Body of pancreas (tissue), 4 donors: ENCODE measurements around the gene EIF2B1. TPM values are rescaled to one million over a fixed set of nuclear protein-coding genes. Genes with fewer than 3 reads are reported as not detected.
A peak's percentile ranks its signal among the peaks of the same experiment; 100 is the strongest.
"Not testable (repeated sequence)": the region's sequence is repeated elsewhere in the genome, so short reads cannot be mapped to it uniquely, and the experiment has no call there.

Source experiments
- ATAC-seq: fragments of 150-250 bp; one replicate; pipeline ENCODE4 v1.9.1; 2016
- DNase-seq, 4 donors: peaks; one replicate each; pipeline ENCODE4 v3.0.0-alpha.2; 2019
- H3K27ac ChIP-seq, 4 donors: fragments of 200-600 bp; sonication (generic); 1 replicate in 3 of 4; 2 replicates in 1 of 4; pipeline versions ENCODE4 v1.5.1 to v1.6.1; 2016 to 2019; ENCODE audit warnings: mild to moderate bottlenecking in 1 of 4, mixed read lengths in 1 of 4, moderate library complexity in 1 of 4
- H3K27me3 ChIP-seq, 2 donors: fragments of 200-600 bp; sonication (generic); one replicate each; pipeline ENCODE4 v1.6.0; 2016; ENCODE audit warnings: mild to moderate bottlenecking in 1 of 2
- H3K36me3 ChIP-seq, 2 donors: fragments of 200-600 bp; sonication (generic); replicated peaks in 1 of 2; 2 replicates each; pipeline ENCODE4 v1.5.1; 2016; ENCODE audit warnings: low read depth in 2 of 2; ENCODE audit not compliant: insufficient read depth in 1 of 2
- H3K4me1 ChIP-seq: fragments of 200-600 bp; sonication (generic); one replicate; pipeline ENCODE4 v1.6.0; 2016
- H3K4me3 ChIP-seq, 2 donors: fragments of 200-600 bp; sonication (generic); 1 replicate in 1 of 2; 2 replicates in 1 of 2; pipeline ENCODE4 v1.5.1; 2016 to 2019
- H3K9me3 ChIP-seq, 3 donors: fragments of 200-600 bp; sonication (generic); 1 replicate in 2 of 3; 2 replicates in 1 of 3; pipeline ENCODE4 v1.5.1; 2016
- POLR2A ChIP-seq, 3 donors: fragments of 450-650 bp; IDR thresholded peaks; one replicate each; pipeline ENCODE4 v1.6.1; 2016; ENCODE audit warnings: antibody characterized with exemption in 3 of 3, mild to moderate bottlenecking in 2 of 3
- WGBS, 2 donors: methylation state at CpG; one replicate each; pipeline ENCODE4 v1.1.5; 2017; 5-methylcytosine and 5-hydroxymethylcytosine counted together
- intact Hi-C: fragments of 100-400 bp; cut with DNase I; formaldehyde crosslinking; loops from one replicate; pipeline ENCODE4 v1.15.1; 2023
- total RNA-seq, 2 donors: library from RNA; depleted of rRNA; stranded (reverse); fragments of >200 nt; gene quantifications; one replicate each; pipeline ENCODE4 v1.1.0, GENCODE V29; 2016
- TF ChIP-seq, protein P1 (sequence below), 7 experiments: fragments of 450-650 bp in 4 of 7; fragments of 200-600 bp in 3 of 7; sonication (generic) in 3 of 7; IDR thresholded peaks; one replicate each; pipeline ENCODE4 v1.5.1; 2016 to 2019; ENCODE audit warnings: antibody characterized with exemption in 7 of 7

EIF2B1 gene
- total RNA-seq, 2 donors from 2014 or later = 58.9 to 182 TPM

DNA sequence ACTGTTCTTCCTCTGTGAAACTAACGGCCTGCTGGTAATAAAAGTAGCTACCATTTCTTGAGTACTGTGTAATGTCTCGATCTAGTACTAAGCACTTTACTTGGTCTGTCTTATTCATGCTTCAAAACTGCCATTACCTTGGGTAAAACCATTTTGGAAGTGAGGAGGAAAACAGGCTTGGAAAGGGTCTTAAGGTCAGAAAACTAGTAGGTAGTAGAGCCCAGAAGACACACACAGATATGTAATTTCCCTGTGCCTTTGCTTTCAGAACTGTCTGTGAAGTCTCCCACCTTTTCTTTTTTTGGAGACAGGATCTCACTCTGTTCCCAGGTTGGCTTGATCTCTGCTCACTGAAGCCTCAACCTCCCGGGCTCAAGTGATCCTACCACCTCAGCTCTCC is 35.0 kb downstream of the EIF2B1 start:
- intact Hi-C loops = no loop called here
- Histone ChIP-seq H3K9me3 (no peaks in the 10 kb centered on the region), H3K4me3 (no peak overlapping the region), H3K4me1 (peaks cover 38% of the 10 kb centered on the region), H3K27ac (no peak overlapping the region), H3K36me3 (peaks cover 0 to 19% of the 10 kb centered on the region in 2 donors), H3K27me3 (no peaks in the 10 kb centered on the region)
- no peak for DNase-seq
- TF ChIP-seq, protein P1, sequence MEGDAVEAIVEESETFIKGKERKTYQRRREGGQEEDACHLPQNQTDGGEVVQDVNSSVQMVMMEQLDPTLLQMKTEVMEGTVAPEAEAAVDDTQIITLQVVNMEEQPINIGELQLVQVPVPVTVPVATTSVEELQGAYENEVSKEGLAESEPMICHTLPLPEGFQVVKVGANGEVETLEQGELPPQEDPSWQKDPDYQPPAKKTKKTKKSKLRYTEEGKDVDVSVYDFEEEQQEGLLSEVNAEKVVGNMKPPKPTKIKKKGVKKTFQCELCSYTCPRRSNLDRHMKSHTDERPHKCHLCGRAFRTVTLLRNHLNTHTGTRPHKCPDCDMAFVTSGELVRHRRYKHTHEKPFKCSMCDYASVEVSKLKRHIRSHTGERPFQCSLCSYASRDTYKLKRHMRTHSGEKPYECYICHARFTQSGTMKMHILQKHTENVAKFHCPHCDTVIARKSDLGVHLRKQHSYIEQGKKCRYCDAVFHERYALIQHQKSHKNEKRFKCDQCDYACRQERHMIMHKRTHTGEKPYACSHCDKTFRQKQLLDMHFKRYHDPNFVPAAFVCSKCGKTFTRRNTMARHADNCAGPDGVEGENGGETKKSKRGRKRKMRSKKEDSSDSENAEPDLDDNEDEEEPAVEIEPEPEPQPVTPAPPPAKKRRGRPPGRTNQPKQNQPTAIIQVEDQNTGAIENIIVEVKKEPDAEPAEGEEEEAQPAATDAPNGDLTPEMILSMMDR (IDR thresholded peaks at IDR 0.05) = no peak
- no peak for TF ChIP-seq POLR2A (IDR thresholded peaks at IDR 0.05)
- ATAC-seq = no peak
- WGBS, 2 donors = 88 to 90% methylated on average over 3 of the region's 3 CpGs

DNA sequence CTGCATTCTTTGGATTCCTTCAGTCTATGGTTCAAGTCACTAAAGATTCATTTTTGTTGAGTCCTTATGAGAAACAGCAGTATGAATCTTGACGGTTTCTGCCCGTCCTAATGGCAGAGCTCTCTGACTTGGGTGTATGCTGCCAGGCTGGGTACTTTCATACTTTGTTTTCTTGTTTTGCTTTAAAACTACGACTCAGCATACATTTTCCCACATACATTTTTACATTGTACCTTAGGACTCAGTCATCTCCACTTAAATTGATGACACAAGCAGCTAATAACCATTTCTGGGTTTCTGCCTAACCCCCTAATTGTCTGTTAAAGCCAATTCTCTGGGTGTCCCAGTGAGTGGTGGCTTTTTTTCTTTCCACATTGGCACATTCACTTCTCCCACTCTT is 36.4 kb downstream of the EIF2B1 start:
- Histone ChIP-seq H3K27ac (no peak overlapping the region), H3K4me3 (no peak overlapping the region), H3K36me3 (peaks cover 0 to 21% of the 10 kb centered on the region in 2 donors), H3K4me1 (peaks cover 42% of the 10 kb centered on the region), H3K27me3 (no peaks in the 10 kb centered on the region), H3K9me3 (no peaks in the 10 kb centered on the region)
- TF ChIP-seq, protein P1 (IDR thresholded peaks at IDR 0.05) = no peak
- TF ChIP-seq POLR2A (IDR thresholded peaks at IDR 0.05) = no peak
- intact Hi-C loops = no loop called here
- DNase-seq (no peak), ATAC-seq (no peak)
- WGBS, 2 donors = 84 to 89% methylated on average over 3 of the region's 3 CpGs

DNA sequence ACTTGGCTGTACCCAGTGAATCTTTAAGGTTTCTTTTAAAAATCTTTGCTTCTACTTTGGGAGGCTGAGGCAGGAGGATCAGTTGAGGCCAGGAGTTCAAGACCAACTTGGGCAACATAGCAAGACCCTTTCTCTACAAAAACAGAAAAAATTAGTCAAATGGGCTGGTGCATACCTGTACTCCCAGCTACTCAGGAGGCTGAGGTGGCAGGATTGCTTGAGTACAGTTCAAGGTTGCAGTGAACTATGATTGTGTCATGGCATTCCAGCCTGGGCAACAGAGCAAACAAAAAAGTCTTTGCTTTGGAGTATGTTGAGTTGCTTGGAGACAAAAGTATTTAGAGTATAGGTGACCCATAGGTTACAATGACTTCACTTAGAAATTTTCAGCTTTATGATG is 37.8 kb downstream of the EIF2B1 start:
- TF ChIP-seq, protein P1 (IDR thresholded peaks at IDR 0.05) = no peak
- no peak for TF ChIP-seq POLR2A (IDR thresholded peaks at IDR 0.05)
- DNase-seq = peak in 3 of 4 donors; percentile 16 to 37 (median 33)
- Histone ChIP-seq H3K4me1 (peaks cover 49% of the 10 kb centered on the region), H3K4me3 (no peak overlapping the region), H3K27ac (peak overlapping the region in 3 of 4 donors; percentile 0 to 54 (median 18)), H3K36me3 (peaks cover 0 to 25% of the 10 kb centered on the region in 2 donors), H3K27me3 (no peaks in the 10 kb centered on the region), H3K9me3 (no peaks in the 10 kb centered on the region)
- ATAC-seq = peak; percentile 85
- intact Hi-C loops = no loop called here

DNA sequence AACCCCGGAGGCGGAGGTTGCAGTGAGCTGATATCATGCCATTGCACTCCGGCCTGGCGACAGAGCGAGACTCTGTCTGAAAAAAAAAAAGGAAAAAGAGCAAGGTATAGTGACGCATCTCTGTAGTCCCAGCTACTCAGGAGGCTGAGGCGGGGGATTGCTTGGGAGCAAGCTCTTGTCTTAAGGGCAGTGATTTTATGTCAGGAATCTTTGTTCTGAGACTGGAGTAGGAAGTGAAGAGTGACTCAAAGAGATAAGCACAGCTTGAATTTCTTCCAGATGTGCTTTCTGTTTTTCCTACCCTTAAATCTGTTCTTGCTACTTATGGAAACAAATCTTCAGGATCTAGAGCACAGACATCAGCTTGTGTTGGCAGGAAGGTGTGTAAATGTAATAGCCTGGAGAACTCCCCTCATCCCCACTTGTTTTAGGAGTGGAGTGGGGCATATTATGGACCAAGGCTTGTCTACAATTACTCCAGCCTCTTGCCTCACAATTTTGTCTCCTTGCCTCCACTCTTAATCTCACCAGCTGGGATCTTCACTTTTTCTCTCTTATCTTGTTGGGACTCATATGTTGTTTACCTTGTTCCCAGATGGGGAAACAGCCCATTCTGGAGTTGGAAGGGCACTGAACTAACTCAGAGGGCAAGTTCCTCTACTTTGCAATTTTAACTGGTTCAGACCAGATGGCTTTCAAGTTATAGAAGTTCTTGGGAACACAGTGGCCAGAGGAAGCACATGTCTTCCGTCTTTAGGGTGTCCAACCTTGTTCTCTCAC is 41.6 kb downstream of the EIF2B1 start:
- intact Hi-C loops = no loop called here
- ATAC-seq (no peak), DNase-seq (no peak)
- Histone ChIP-seq H3K4me1 (peaks cover 84% of the 10 kb centered on the region), H3K9me3 (no peaks in the 10 kb centered on the region), H3K4me3 (no peak overlapping the region), H3K27ac (no peak overlapping the region), H3K36me3 (peaks cover 0 to 25% of the 10 kb centered on the region in 2 donors), H3K27me3 (no peaks in the 10 kb centered on the region)
- 51 to 71% methylated on average over 8 of the region's 8 CpGs for WGBS, 2 donors
- TF ChIP-seq, protein P1 (IDR thresholded peaks at IDR 0.05) = no peak
- TF ChIP-seq POLR2A (IDR thresholded peaks at IDR 0.05) = no peak

DNA sequence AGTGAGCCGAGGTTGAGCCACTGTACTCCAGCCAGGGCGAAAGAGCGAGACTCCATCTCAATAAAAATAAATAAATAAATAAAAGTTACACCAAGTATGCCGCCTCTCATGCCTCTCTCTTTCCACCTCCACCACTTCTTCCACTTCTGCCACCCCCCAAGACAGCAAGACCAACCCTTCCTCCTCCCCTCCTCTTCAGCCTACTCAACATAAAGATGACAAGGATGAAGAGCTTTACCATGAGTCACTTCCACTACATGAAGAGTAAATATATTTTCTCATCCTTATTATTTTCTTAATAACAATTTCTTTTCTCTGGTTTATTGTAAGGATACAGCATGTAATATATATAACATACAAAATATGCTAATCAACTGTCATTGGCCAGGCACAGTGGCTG is 52.7 kb downstream of the EIF2B1 start:
- no peaks in the 10 kb centered on the region for H3K27me3 ChIP-seq
- peak in 1 of 3 donors; percentile 2 for TF ChIP-seq POLR2A (IDR thresholded peaks at IDR 0.05)
- TF ChIP-seq, protein P1 (IDR thresholded peaks at IDR 0.05) = no peak
- intact Hi-C loops = no loop called here
- DNase-seq = no peak
- no peak for ATAC-seq
- no peaks in the 10 kb centered on the region for H3K9me3 ChIP-seq
- H3K36me3 ChIP-seq = no peaks in the 10 kb centered on the region
- WGBS, 2 donors = 97 to 98% methylated on average over 4 of the region's 4 CpGs
- H3K4me1 ChIP-seq = peaks cover 29% of the 10 kb centered on the region
- no peak overlapping the region for H3K4me3 ChIP-seq
- H3K27ac ChIP-seq = no peak overlapping the region

DNA sequence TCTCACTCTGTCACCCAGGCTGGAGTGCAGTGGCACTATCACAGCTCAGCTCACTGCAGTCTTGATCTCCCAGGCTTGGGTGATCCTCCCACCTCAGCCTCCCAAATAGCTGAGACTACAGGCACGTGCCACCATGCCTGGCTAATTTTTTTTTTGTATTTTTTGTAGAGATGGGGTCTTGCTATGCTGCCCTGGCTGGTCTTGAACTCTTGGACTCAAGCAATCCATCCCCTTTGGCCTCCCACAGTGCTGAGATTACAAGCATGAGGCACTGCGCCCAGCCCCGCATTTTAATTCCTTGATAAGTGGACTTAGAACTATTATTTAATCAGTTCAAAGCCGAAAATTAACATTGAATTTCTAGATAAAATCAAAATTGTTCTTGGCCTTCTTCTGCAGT is 54.7 kb downstream of the EIF2B1 start:
- not testable (repeated sequence) for DNase-seq, H3K4me3 ChIP-seq, ATAC-seq, H3K9me3 ChIP-seq, H3K27ac ChIP-seq, H3K27me3 ChIP-seq, H3K36me3 ChIP-seq
- 88 to 94% methylated on average over 4 of the region's 4 CpGs for WGBS, 2 donors
- peaks cover 22% of the 10 kb centered on the region for H3K4me1 ChIP-seq
- intact Hi-C loops = loop anchor here (10.0 kb wide), 1 partner anchor 314 kb away; no protein-coding TSS in a partner anchor
